Measurements from ENCODE around the gene MAGI2.
"Not testable (repeated sequence)": the region's sequence is repeated elsewhere in the genome, so short reads cannot be mapped to it uniquely, and the experiment has no call there.

MAGI2 gene

GRCh38 chr7:78609281-78609680 lies 844.2 kb downstream of the MAGI2 start:
- H3K27me3 ChIP-seq (ENCODE audit: control insufficient read depth, insufficient read depth, low read length) = no peaks in the 10 kb centered on the region

GRCh38 chr7:78607099-78607498 lies 846.4 kb downstream of the MAGI2 start:
- Histone ChIP-seq H3K9me3 (ENCODE audit: control insufficient read depth, insufficient read depth, low read depth, low read length) (no peaks in the 10 kb centered on the region), H3K36me3 (ENCODE audit: control insufficient read depth, insufficient read depth, low read length) (no peaks in the 10 kb centered on the region; the same call in 1 of the 2 replicates)

More at GRCh38 chr7:78609281-78609680, 844.2 kb downstream of the MAGI2 start:
- H3K4me3 ChIP-seq (ENCODE audit: low read depth, low read length) = no peak overlapping the region
- H3K9ac ChIP-seq (ENCODE audit: low read length) = no peak overlapping the region
- H3K4me1 ChIP-seq (ENCODE audit: control insufficient read depth, insufficient read depth, low read length) = no peaks in the 10 kb centered on the region; the same call in 1 of the 2 replicates
- no peaks in the 10 kb centered on the region; the same call in 1 of the 2 replicates for H3K36me3 ChIP-seq (ENCODE audit: control insufficient read depth, insufficient read depth, low read length)
- no peaks in the 10 kb centered on the region for H3K9me3 ChIP-seq (ENCODE audit: control insufficient read depth, insufficient read depth, low read depth, low read length)
- H3K27ac ChIP-seq (ENCODE audit: low read depth, low read length) = no peak overlapping the region

GRCh38 chr7:78605119-78605518 lies 848.3 kb downstream of the MAGI2 start:
- H3K9ac ChIP-seq (ENCODE audit: low read length) = no peak overlapping the region
- H3K27me3 ChIP-seq (ENCODE audit: control insufficient read depth, insufficient read depth, low read length) = no peaks in the 10 kb centered on the region
- H3K27ac ChIP-seq (ENCODE audit: low read depth, low read length) = no peak overlapping the region
- no peak overlapping the region for H3K4me3 ChIP-seq (ENCODE audit: low read depth, low read length)
- H3K9me3 ChIP-seq (ENCODE audit: control insufficient read depth, insufficient read depth, low read depth, low read length) = no peaks in the 10 kb centered on the region
- no peaks in the 10 kb centered on the region for H3K36me3 ChIP-seq (ENCODE audit: control insufficient read depth, insufficient read depth, low read length)
- H3K4me1 ChIP-seq (ENCODE audit: control insufficient read depth, insufficient read depth, low read length) = no peaks in the 10 kb centered on the region; the same call in 1 of the 2 replicates

More at GRCh38 chr7:78607099-78607498, 846.4 kb downstream of the MAGI2 start:
- Histone ChIP-seq H3K4me3 (ENCODE audit: low read depth, low read length) (no peak overlapping the region), H3K9ac (ENCODE audit: low read length) (no peak overlapping the region), H3K27ac (ENCODE audit: low read depth, low read length) (no peak overlapping the region), H3K27me3 (ENCODE audit: control insufficient read depth, insufficient read depth, low read length) (no peaks in the 10 kb centered on the region), H3K4me1 (ENCODE audit: control insufficient read depth, insufficient read depth, low read length) (no peaks in the 10 kb centered on the region; the same call in 1 of the 2 replicates)

- no peak overlapping the region for H3K27ac ChIP-seq (ENCODE audit: low read depth, low read length)
- no peaks in the 10 kb centered on the region; the same call in 1 of the 2 replicates for H3K4me1 ChIP-seq (ENCODE audit: control insufficient read depth, insufficient read depth, low read length)
- H3K9ac ChIP-seq (ENCODE audit: low read length) = no peak overlapping the region
- H3K27me3 ChIP-seq (ENCODE audit: control insufficient read depth, insufficient read depth, low read length) = no peaks in the 10 kb centered on the region
- no peak overlapping the region for H3K4me3 ChIP-seq (ENCODE audit: low read depth, low read length)
- H3K36me3 ChIP-seq (ENCODE audit: control insufficient read depth, insufficient read depth, low read length) = no peaks in the 10 kb centered on the region
- H3K9me3 ChIP-seq (ENCODE audit: control insufficient read depth, insufficient read depth, low read depth, low read length) = no peaks in the 10 kb centered on the region
These were observed 851.7 kb downstream of the MAGI2 start for GRCh38 chr7:78601728-78602127.

GRCh38 chr7:78594156-78594555 lies 859.3 kb downstream of the MAGI2 start:
- no peaks in the 10 kb centered on the region for H3K27me3 ChIP-seq (ENCODE audit: control insufficient read depth, insufficient read depth, low read length)
- no peak overlapping the region for H3K4me3 ChIP-seq (ENCODE audit: low read depth, low read length)
- no peaks in the 10 kb centered on the region for H3K9me3 ChIP-seq (ENCODE audit: control insufficient read depth, insufficient read depth, low read depth, low read length)
- H3K36me3 ChIP-seq (ENCODE audit: control insufficient read depth, insufficient read depth, low read length) = no peaks in the 10 kb centered on the region
- no peak overlapping the region for H3K27ac ChIP-seq (ENCODE audit: low read depth, low read length)
- no peak overlapping the region for H3K9ac ChIP-seq (ENCODE audit: low read length)
- peaks cover 3% of the 10 kb centered on the region; the same call in 1 of the 2 replicates for H3K4me1 ChIP-seq (ENCODE audit: control insufficient read depth, insufficient read depth, low read length)

GRCh38 chr7:78588393-78588792 lies 865.1 kb downstream of the MAGI2 start:
- Histone ChIP-seq H3K9ac (ENCODE audit: low read length) (no peak overlapping the region), H3K4me1 (ENCODE audit: control insufficient read depth, insufficient read depth, low read length) (peaks cover 19% of the 10 kb centered on the region; the same call in 1 of the 2 replicates), H3K4me3 (ENCODE audit: low read depth, low read length) (no peak overlapping the region), H3K9me3 (ENCODE audit: control insufficient read depth, insufficient read depth, low read depth, low read length) (no peaks in the 10 kb centered on the region), H3K36me3 (ENCODE audit: control insufficient read depth, insufficient read depth, low read length) (no peaks in the 10 kb centered on the region), H3K27me3 (ENCODE audit: control insufficient read depth, insufficient read depth, low read length) (no peaks in the 10 kb centered on the region), H3K27ac (ENCODE audit: low read depth, low read length) (no peak overlapping the region)

- H3K4me3 ChIP-seq (ENCODE audit: low read depth, low read length) = no peak overlapping the region
- H3K27ac ChIP-seq (ENCODE audit: low read depth, low read length) = no peak overlapping the region
- H3K4me1 ChIP-seq (ENCODE audit: control insufficient read depth, insufficient read depth, low read length) = peaks cover 19% of the 10 kb centered on the region; the same call in 1 of the 2 replicates
- no peaks in the 10 kb centered on the region for H3K36me3 ChIP-seq (ENCODE audit: control insufficient read depth, insufficient read depth, low read length)
- H3K27me3 ChIP-seq (ENCODE audit: control insufficient read depth, insufficient read depth, low read length) = no peaks in the 10 kb centered on the region
- H3K9me3 ChIP-seq (ENCODE audit: control insufficient read depth, insufficient read depth, low read depth, low read length) = no peaks in the 10 kb centered on the region
- H3K9ac ChIP-seq (ENCODE audit: low read length) = no peak overlapping the region
These were observed 865.9 kb downstream of the MAGI2 start for GRCh38 chr7:78587443-78588044.

- peaks cover 30% of the 10 kb centered on the region for H3K4me1 ChIP-seq (ENCODE audit: control insufficient read depth, insufficient read depth, low read length)
- H3K9ac ChIP-seq (ENCODE audit: low read length) = no peak overlapping the region
- no peak overlapping the region for H3K27ac ChIP-seq (ENCODE audit: low read depth, low read length)
- H3K27me3 ChIP-seq (ENCODE audit: control insufficient read depth, insufficient read depth, low read length) = no peaks in the 10 kb centered on the region
- no peaks in the 10 kb centered on the region for H3K9me3 ChIP-seq (ENCODE audit: control insufficient read depth, insufficient read depth, low read depth, low read length)
- H3K36me3 ChIP-seq (ENCODE audit: control insufficient read depth, insufficient read depth, low read length) = no peaks in the 10 kb centered on the region
- no peak overlapping the region for H3K4me3 ChIP-seq (ENCODE audit: low read depth, low read length)
These were observed 867.5 kb downstream of the MAGI2 start for GRCh38 chr7:78585980-78586379.

GRCh38 chr7:78578686-78579085 lies 874.8 kb downstream of the MAGI2 start:
- peak overlapping the region; percentile 93 for H3K27ac ChIP-seq (ENCODE audit: low read depth, low read length)

GRCh38 chr7:78577174-78577952 lies 876.1 kb downstream of the MAGI2 start:
- H3K4me1 ChIP-seq (ENCODE audit: control insufficient read depth, insufficient read depth, low read length) = peaks cover 57% of the 10 kb centered on the region
- peak overlapping the region; percentile 14; the same call in 1 of the 2 replicates for H3K4me3 ChIP-seq (ENCODE audit: low read depth, low read length)
- H3K27ac ChIP-seq (ENCODE audit: low read depth, low read length) = peak overlapping the region; percentile 96
- peak overlapping the region; percentile 59 for H3K9ac ChIP-seq (ENCODE audit: low read length)
- not testable (repeated sequence) for H3K36me3 ChIP-seq (ENCODE audit: control insufficient read depth, insufficient read depth, low read length); H3K9me3 ChIP-seq (ENCODE audit: control insufficient read depth, insufficient read depth, low read depth, low read length); H3K27me3 ChIP-seq (ENCODE audit: control insufficient read depth, insufficient read depth, low read length)

More at GRCh38 chr7:78578686-78579085, 874.8 kb downstream of the MAGI2 start:
- peak overlapping the region; percentile 79 for H3K9ac ChIP-seq (ENCODE audit: low read length)
- no peaks in the 10 kb centered on the region for H3K9me3 ChIP-seq (ENCODE audit: control insufficient read depth, insufficient read depth, low read depth, low read length)
- H3K4me3 ChIP-seq (ENCODE audit: low read depth, low read length) = peak overlapping the region; percentile 2; the same call in 1 of the 2 replicates
- H3K4me1 ChIP-seq (ENCODE audit: control insufficient read depth, insufficient read depth, low read length) = peaks cover 57% of the 10 kb centered on the region
- H3K36me3 ChIP-seq (ENCODE audit: control insufficient read depth, insufficient read depth, low read length) = no peaks in the 10 kb centered on the region
- H3K27me3 ChIP-seq (ENCODE audit: control insufficient read depth, insufficient read depth, low read length) = no peaks in the 10 kb centered on the region

- no peaks in the 10 kb centered on the region for H3K36me3 ChIP-seq (ENCODE audit: control insufficient read depth, insufficient read depth, low read length)
- no peaks in the 10 kb centered on the region for H3K27me3 ChIP-seq (ENCODE audit: control insufficient read depth, insufficient read depth, low read length)
- peak overlapping the region; percentile 50 for H3K9ac ChIP-seq (ENCODE audit: low read length)
- peak overlapping the region; percentile 96 for H3K27ac ChIP-seq (ENCODE audit: low read depth, low read length)
- H3K9me3 ChIP-seq (ENCODE audit: control insufficient read depth, insufficient read depth, low read depth, low read length) = no peaks in the 10 kb centered on the region
- H3K4me3 ChIP-seq (ENCODE audit: low read depth, low read length) = no peak overlapping the region
- peaks cover 50% of the 10 kb centered on the region for H3K4me1 ChIP-seq (ENCODE audit: control insufficient read depth, insufficient read depth, low read length)
These were observed 877.2 kb downstream of the MAGI2 start for GRCh38 chr7:78576236-78576635.

Data from HUES6 (cell line).